Fibroblast of lung (primary cell): ENCODE data around the gene SECTM1. TPM values are rescaled to one million over a fixed set of nuclear protein-coding genes. Genes with fewer than 3 reads are reported as not detected.

Experiments used
- DNase-seq, 2 donors: peaks; one replicate each; pipeline versions ENCODE4 v3.0.0 to v3.0.0-alpha.2; 2010; ENCODE audit warnings: low read depth in 2 of 2
- H2AFZ ChIP-seq: 2 replicates; pipeline ENCODE4 v1.5.1; 2012; ENCODE audit warnings: low read length, control low read depth, inconsistent platforms
- H3K27ac ChIP-seq: 2 replicates; pipeline ENCODE4 v1.5.1; 2011; ENCODE audit warnings: low read length, control low read depth; ENCODE audit not compliant: insufficient read depth
- H3K27me3 ChIP-seq: 2 replicates; pipeline ENCODE4 v1.5.1; 2011; ENCODE audit warnings: mild to moderate bottlenecking, low read length; ENCODE audit not compliant: control insufficient read depth, insufficient read depth
- H3K36me3 ChIP-seq: 2 replicates; pipeline ENCODE4 v1.5.1; 2011; ENCODE audit warnings: low read length; ENCODE audit not compliant: control insufficient read depth, insufficient read depth
- H3K4me1 ChIP-seq: 2 replicates; pipeline ENCODE4 v1.5.1; 2011; ENCODE audit warnings: low read length; ENCODE audit not compliant: control insufficient read depth, insufficient read depth; ENCODE audit errors: extremely low read depth
- H3K4me2 ChIP-seq: 2 replicates; pipeline ENCODE4 v1.5.1; 2011; ENCODE audit warnings: low read length, control low read depth; ENCODE audit not compliant: insufficient read depth; ENCODE audit errors: extremely low read depth
- H3K4me3 ChIP-seq, 4 experiments: fragments of 200-600 bp in 1 of 4; sonication (generic) in 1 of 4; replicated peaks in 1 of 4; 2 replicates each; pipeline ENCODE4 v1.5.1; 2011 to 2016; ENCODE audit warnings: low read length in 4 of 4, low read depth in 3 of 4, mild to moderate bottlenecking in 3 of 4, control low read depth in 2 of 4, inconsistent platforms in 1 of 4, mixed read lengths in 1 of 4; ENCODE audit not compliant: insufficient read depth in 1 of 4; ENCODE audit errors: control extremely low read depth in 1 of 4
- H3K79me2 ChIP-seq: 2 replicates; pipeline ENCODE4 v1.5.1; 2012; ENCODE audit warnings: mild to moderate bottlenecking, low read length, inconsistent platforms; ENCODE audit not compliant: control insufficient read depth, insufficient read depth
- H3K9ac ChIP-seq: 2 replicates; pipeline ENCODE4 v1.5.1; 2011; ENCODE audit warnings: mild to moderate bottlenecking, low read length, control low read depth; ENCODE audit not compliant: insufficient read depth
- H3K9me3 ChIP-seq: 2 replicates; pipeline ENCODE4 v1.5.1; 2012; ENCODE audit warnings: low read depth, low read length; ENCODE audit not compliant: control insufficient read depth, insufficient read depth
- H4K20me1 ChIP-seq: 2 replicates; pipeline ENCODE4 v1.5.1; 2011; ENCODE audit warnings: low read length; ENCODE audit not compliant: control insufficient read depth, insufficient read depth; ENCODE audit errors: extremely low read depth
- CTCF ChIP-seq, 2 donors: IDR thresholded peaks in 1 of 2; conservative IDR thresholded peaks in 1 of 2; 1 replicate in 1 of 2; 2 replicates in 1 of 2; pipeline ENCODE4 v1.5.1; 2011 to 2012; ENCODE audit warnings: low read length in 2 of 2, control low read depth in 1 of 2, inconsistent platforms in 1 of 2, low read depth in 1 of 2, mild to moderate bottlenecking in 1 of 2
- EZH2 ChIP-seq: IDR thresholded peaks from 2 replicates; pipeline ENCODE4 v1.5.1; 2012; ENCODE audit warnings: low read length, control low read depth, mild to moderate bottlenecking; ENCODE audit errors: missing control alignments
- polyA plus RNA-seq, 2 donors: library from polyadenylated mRNA; depleted of rRNA in 1 of 2; stranded (reverse) in 1 of 2; unstranded in 1 of 2; fragments of >200 nt; gene quantifications; 2 replicates each; pipeline ENCODE4 v1.2.1, GENCODE V29; 2011 to 2012; ENCODE audit warnings: missing spikeins in 1 of 2
- total RNA-seq: library from RNA; depleted of rRNA; stranded (reverse); fragments of >200 nt; gene quantifications from 2 replicates; pipeline ENCODE4 v1.2.1, GENCODE V29; 2014

Gene SECTM1
- total and polyA plus RNA-seq, 2 donors (not counting 1 experiment from before 2014, with no cell fraction given): 17.3 to 17.5 TPM

- H2AFZ ChIP-seq: no peak overlapping the region
- no peaks in the 10 kb centered on the region for H4K20me1 ChIP-seq
- peaks cover 4% of the 10 kb centered on the region for H3K9me3 ChIP-seq
- TF ChIP-seq EZH2: no peak
- TF ChIP-seq CTCF (conservative IDR thresholded peaks at IDR 0.05 in 1 of 2, IDR thresholded peaks at IDR 0.05 in 1 of 2; ENCODE audit: low read depth in 1 of 2, low read length in 2 of 2): no peak
- H3K36me3 ChIP-seq: no peaks in the 10 kb centered on the region
- no peak overlapping the region for H3K27ac ChIP-seq
- no peaks in the 10 kb centered on the region for H3K79me2 ChIP-seq
- no peaks in the 10 kb centered on the region for H3K4me1 ChIP-seq
- DNase-seq: no peak
- H3K9ac ChIP-seq: no peak overlapping the region
- H3K4me3 ChIP-seq: no peak overlapping the region
- H3K4me2 ChIP-seq: no peak overlapping the region
- peaks cover 18% of the 10 kb centered on the region for H3K27me3 ChIP-seq
Observed at GRCh38 chr17:82314727-82315605, 18.6 kb downstream of the SECTM1 start.

GRCh38 chr17:82314012-82314726, 19.4 kb downstream of the SECTM1 start:
- peaks cover 20% of the 10 kb centered on the region for H3K27me3 ChIP-seq
- H3K79me2 ChIP-seq: no peaks in the 10 kb centered on the region
- H3K9me3 ChIP-seq: peaks cover 2% of the 10 kb centered on the region
- no peaks in the 10 kb centered on the region for H4K20me1 ChIP-seq
- H3K27ac ChIP-seq: no peak overlapping the region
- no peak overlapping the region for H3K9ac ChIP-seq
- H3K4me1 ChIP-seq: no peaks in the 10 kb centered on the region
- no peak for TF ChIP-seq EZH2
- no peak for TF ChIP-seq CTCF (conservative IDR thresholded peaks at IDR 0.05 in 1 of 2, IDR thresholded peaks at IDR 0.05 in 1 of 2; ENCODE audit: low read depth in 1 of 2, low read length in 2 of 2)
- H3K4me2 ChIP-seq: no peak overlapping the region
- H3K36me3 ChIP-seq: no peaks in the 10 kb centered on the region
- H2AFZ ChIP-seq: no peak overlapping the region
- no peak for DNase-seq
- no peak overlapping the region for H3K4me3 ChIP-seq

- no peak overlapping the region for H3K27ac ChIP-seq
- H3K79me2 ChIP-seq: no peaks in the 10 kb centered on the region
- H3K27me3 ChIP-seq: peaks cover 25% of the 10 kb centered on the region
- H3K36me3 ChIP-seq: no peaks in the 10 kb centered on the region
- TF ChIP-seq CTCF (conservative IDR thresholded peaks at IDR 0.05 in 1 of 2, IDR thresholded peaks at IDR 0.05 in 1 of 2; ENCODE audit: low read depth in 1 of 2, low read length in 2 of 2): no peak
- TF ChIP-seq EZH2: no peak
- no peaks in the 10 kb centered on the region for H3K9me3 ChIP-seq
- H3K4me2 ChIP-seq: no peak overlapping the region
- H3K4me3 ChIP-seq: no peak overlapping the region
- no peaks in the 10 kb centered on the region for H3K4me1 ChIP-seq
- H4K20me1 ChIP-seq: no peaks in the 10 kb centered on the region
- no peak overlapping the region for H3K9ac ChIP-seq
- H2AFZ ChIP-seq: no peak overlapping the region
- DNase-seq: no peak
Observed at GRCh38 chr17:82313195-82314011, 20.2 kb downstream of the SECTM1 start.
